Measurements from ENCODE around the gene PROM2. TPM values are rescaled to one million over a fixed set of nuclear protein-coding genes. Genes with fewer than 3 reads are reported as not detected.

Gene PROM2
- total and polyA plus RNA-seq, 2 experiments from 2014 or later = 2.1 to 2.2 TPM

- TF ChIP-seq, protein P1, sequence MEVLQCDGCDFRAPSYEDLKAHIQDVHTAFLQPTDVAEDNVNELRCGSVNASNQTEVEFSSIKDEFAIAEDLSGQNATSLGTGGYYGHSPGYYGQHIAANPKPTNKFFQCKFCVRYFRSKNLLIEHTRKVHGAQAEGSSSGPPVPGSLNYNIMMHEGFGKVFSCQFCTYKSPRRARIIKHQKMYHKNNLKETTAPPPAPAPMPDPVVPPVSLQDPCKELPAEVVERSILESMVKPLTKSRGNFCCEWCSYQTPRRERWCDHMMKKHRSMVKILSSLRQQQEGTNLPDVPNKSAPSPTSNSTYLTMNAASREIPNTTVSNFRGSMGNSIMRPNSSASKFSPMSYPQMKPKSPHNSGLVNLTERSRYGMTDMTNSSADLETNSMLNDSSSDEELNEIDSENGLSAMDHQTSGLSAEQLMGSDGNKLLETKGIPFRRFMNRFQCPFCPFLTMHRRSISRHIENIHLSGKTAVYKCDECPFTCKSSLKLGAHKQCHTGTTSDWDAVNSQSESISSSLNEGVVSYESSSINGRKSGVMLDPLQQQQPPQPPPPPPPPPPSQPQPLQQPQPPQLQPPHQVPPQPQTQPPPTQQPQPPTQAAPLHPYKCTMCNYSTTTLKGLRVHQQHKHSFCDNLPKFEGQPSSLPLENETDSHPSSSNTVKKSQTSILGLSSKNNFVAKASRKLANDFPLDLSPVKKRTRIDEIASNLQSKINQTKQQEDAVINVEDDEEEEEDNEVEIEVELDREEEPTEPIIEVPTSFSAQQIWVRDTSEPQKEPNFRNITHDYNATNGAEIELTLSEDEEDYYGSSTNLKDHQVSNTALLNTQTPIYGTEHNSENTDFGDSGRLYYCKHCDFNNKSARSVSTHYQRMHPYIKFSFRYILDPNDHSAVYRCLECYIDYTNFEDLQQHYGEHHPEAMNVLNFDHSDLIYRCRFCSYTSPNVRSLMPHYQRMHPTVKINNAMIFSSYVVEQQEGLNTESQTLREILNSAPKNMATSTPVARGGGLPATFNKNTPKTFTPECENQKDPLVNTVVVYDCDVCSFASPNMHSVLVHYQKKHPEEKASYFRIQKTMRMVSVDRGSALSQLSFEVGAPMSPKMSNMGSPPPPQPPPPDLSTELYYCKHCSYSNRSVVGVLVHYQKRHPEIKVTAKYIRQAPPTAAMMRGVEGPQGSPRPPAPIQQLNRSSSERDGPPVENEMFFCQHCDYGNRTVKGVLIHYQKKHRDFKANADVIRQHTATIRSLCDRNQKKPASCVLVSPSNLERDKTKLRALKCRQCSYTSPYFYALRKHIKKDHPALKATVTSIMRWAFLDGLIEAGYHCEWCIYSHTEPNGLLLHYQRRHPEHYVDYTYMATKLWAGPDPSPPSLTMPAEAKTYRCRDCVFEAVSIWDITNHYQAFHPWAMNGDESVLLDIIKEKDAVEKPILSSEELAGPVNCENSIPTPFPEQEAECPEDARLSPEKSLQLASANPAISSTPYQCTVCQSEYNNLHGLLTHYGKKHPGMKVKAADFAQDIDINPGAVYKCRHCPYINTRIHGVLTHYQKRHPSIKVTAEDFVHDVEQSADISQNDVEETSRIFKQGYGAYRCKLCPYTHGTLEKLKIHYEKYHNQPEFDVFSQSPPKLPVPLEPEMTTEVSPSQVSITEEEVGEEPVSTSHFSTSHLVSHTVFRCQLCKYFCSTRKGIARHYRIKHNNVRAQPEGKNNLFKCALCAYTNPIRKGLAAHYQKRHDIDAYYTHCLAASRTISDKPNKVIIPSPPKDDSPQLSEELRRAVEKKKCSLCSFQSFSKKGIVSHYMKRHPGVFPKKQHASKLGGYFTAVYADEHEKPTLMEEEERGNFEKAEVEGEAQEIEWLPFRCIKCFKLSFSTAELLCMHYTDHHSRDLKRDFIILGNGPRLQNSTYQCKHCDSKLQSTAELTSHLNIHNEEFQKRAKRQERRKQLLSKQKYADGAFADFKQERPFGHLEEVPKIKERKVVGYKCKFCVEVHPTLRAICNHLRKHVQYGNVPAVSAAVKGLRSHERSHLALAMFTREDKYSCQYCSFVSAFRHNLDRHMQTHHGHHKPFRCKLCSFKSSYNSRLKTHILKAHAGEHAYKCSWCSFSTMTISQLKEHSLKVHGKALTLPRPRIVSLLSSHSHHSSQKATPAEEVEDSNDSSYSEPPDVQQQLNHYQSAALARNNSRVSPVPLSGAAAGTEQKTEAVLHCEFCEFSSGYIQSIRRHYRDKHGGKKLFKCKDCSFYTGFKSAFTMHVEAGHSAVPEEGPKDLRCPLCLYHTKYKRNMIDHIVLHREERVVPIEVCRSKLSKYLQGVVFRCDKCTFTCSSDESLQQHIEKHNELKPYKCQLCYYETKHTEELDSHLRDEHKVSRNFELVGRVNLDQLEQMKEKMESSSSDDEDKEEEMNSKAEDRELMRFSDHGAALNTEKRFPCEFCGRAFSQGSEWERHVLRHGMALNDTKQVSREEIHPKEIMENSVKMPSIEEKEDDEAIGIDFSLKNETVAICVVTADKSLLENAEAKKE (CRISPR knock-in tag; IDR thresholded peaks at IDR 0.05) = no peak
- TF ChIP-seq NANOG (IDR thresholded peaks at IDR 0.05; ENCODE audit: borderline replicate concordance) (no peak), JUNB (IDR thresholded peaks at IDR 0.05; ENCODE audit: unreplicated experiment) (no peak), ZNF114 (CRISPR knock-in tag; IDR thresholded peaks at IDR 0.05) (no peak), STAT1 (IDR thresholded peaks at IDR 0.05; ENCODE audit: unreplicated experiment) (no peak), EZH2phosphoT487 (IDR thresholded peaks at IDR 0.05; ENCODE audit: unreplicated experiment) (no peak)
These were observed 39.4 kb upstream of the PROM2 start (continued) for GRCh38 chr2:95234816-95235215.

DNA sequence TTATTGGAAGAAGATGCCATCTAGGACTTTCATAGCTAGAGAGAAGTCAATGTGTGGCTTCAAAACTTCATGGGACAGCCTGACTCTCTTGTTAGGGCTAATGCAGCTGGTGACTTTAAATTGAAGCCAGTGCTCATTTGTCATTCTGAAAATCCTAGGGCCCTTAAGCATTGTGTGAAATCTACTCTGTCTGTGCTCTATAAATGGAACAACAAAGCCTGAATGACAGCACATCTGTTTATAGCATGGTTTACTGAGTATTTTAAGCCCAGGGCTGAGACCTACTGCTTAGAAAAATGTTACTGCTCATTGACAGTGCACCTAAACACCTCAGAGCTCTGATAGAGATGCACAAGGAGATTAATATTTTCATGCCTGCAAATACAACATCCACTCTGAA is 36.1 kb upstream of the PROM2 start:
- no peaks in the 10 kb centered on the region for H3K4me1 Mint-ChIP-seq
- Histone ChIP-seq H3K9me2 (ENCODE audit: insufficient read depth) (no peaks in the 10 kb centered on the region; the same call in 1 of the 2 replicates), H3K36me3 (ENCODE audit: insufficient read depth) (peaks cover 3% of the 10 kb centered on the region; the same call in 1 of the 2 replicates), H2AFZ (no peak overlapping the region), H3K27me3 (ENCODE audit: insufficient read depth) (no peaks in the 10 kb centered on the region), H3K4me3 (no peak overlapping the region), H3K4me1 (ENCODE audit: insufficient read depth) (no peaks in the 10 kb centered on the region), H4K20me1 (replicated peaks; ENCODE audit: insufficient read depth) (no peaks in the 10 kb centered on the region), H3K27ac (ENCODE audit: low read depth) (no peak overlapping the region), H3K4me2 (no peak overlapping the region), H3F3A (replicated peaks; ENCODE audit: low read depth) (no peaks in the 10 kb centered on the region), H3K79me2 (replicated peaks; ENCODE audit: insufficient read depth) (no peaks in the 10 kb centered on the region)
- peaks cover 76% of the 10 kb centered on the region for H3K9me3 Mint-ChIP-seq
- H3K4me3 Mint-ChIP-seq = no peak overlapping the region
- peaks cover 26% of the 10 kb centered on the region for H3K36me3 Mint-ChIP-seq (ENCODE audit: low read depth)
- ATAC-seq = no peak
- peaks cover 8% of the 10 kb centered on the region for H3K27me3 Mint-ChIP-seq (ENCODE audit: insufficient read depth, low read depth, poor library complexity)
- no peak overlapping the region for H3K27ac Mint-ChIP-seq
- DNase-seq (ENCODE audit: low spot score) = no peak
- TF ChIP-seq, protein P2, sequence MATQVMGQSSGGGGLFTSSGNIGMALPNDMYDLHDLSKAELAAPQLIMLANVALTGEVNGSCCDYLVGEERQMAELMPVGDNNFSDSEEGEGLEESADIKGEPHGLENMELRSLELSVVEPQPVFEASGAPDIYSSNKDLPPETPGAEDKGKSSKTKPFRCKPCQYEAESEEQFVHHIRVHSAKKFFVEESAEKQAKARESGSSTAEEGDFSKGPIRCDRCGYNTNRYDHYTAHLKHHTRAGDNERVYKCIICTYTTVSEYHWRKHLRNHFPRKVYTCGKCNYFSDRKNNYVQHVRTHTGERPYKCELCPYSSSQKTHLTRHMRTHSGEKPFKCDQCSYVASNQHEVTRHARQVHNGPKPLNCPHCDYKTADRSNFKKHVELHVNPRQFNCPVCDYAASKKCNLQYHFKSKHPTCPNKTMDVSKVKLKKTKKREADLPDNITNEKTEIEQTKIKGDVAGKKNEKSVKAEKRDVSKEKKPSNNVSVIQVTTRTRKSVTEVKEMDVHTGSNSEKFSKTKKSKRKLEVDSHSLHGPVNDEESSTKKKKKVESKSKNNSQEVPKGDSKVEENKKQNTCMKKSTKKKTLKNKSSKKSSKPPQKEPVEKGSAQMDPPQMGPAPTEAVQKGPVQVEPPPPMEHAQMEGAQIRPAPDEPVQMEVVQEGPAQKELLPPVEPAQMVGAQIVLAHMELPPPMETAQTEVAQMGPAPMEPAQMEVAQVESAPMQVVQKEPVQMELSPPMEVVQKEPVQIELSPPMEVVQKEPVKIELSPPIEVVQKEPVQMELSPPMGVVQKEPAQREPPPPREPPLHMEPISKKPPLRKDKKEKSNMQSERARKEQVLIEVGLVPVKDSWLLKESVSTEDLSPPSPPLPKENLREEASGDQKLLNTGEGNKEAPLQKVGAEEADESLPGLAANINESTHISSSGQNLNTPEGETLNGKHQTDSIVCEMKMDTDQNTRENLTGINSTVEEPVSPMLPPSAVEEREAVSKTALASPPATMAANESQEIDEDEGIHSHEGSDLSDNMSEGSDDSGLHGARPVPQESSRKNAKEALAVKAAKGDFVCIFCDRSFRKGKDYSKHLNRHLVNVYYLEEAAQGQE (IDR thresholded peaks at IDR 0.05; ENCODE audit: unreplicated experiment) = no peak
- no peak for TF ChIP-seq ZNF331 (CRISPR knock-in tag; IDR thresholded peaks at IDR 0.05; ENCODE audit: low read depth)
- TF ChIP-seq EZH2phosphoT487 (IDR thresholded peaks at IDR 0.05; ENCODE audit: unreplicated experiment) = no peak
- no peak for TF ChIP-seq ZNF114 (CRISPR knock-in tag; IDR thresholded peaks at IDR 0.05)
- TF ChIP-seq STAT1 (IDR thresholded peaks at IDR 0.05; ENCODE audit: unreplicated experiment) = no peak
- TF ChIP-seq ETS1 (IDR thresholded peaks at IDR 0.05) = no peak
- no peak for TF ChIP-seq CREB1 (CRISPR knock-in tag; IDR thresholded peaks at IDR 0.05; ENCODE audit: low read depth)
- TF ChIP-seq NANOG (IDR thresholded peaks at IDR 0.05; ENCODE audit: borderline replicate concordance) = no peak
- no peak for TF ChIP-seq POLR2AphosphoS5 (IDR thresholded peaks at IDR 0.05; ENCODE audit: low read depth)

Measured in GM23338 (cell line).